PC-9 (cell line): Measurements from ENCODE around the gene CCDC24.

Experiments used
- EZH2 ChIP-seq: fragments of 200-600 bp; sonication (generic); IDR thresholded peaks from 2 replicates; pipeline ENCODE4 v1.8.0; 2017; ENCODE audit warnings: antibody characterized with exemption, low read depth
- TF ChIP-seq, protein P1 (sequence below): fragments of 200-600 bp; sonication (generic); conservative IDR thresholded peaks from 2 replicates; pipeline ENCODE4 v1.6.1; 2017; ENCODE audit warnings: mixed run types, antibody characterized with exemption, mild to moderate bottlenecking, moderate library complexity

DNA sequence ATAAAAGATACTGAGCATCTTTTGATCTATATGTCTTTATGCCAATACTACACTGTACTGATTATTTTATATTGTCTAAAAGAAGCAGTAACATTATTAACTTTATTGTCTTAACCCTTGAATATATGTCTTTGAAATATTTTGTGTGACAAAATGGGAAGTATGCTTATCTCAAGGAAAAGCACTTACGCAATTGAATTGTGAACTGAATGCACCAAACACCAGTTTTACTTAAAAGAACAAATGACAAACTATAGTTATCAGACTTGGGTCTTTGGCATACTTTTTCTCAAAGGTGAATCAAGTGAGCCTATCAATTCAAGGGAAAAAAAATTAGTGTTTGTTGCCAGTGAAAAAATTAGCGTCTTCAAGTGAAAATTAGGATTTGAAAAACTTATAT, 49.0 kb downstream of the CCDC24 start:
- TF ChIP-seq, protein P1, sequence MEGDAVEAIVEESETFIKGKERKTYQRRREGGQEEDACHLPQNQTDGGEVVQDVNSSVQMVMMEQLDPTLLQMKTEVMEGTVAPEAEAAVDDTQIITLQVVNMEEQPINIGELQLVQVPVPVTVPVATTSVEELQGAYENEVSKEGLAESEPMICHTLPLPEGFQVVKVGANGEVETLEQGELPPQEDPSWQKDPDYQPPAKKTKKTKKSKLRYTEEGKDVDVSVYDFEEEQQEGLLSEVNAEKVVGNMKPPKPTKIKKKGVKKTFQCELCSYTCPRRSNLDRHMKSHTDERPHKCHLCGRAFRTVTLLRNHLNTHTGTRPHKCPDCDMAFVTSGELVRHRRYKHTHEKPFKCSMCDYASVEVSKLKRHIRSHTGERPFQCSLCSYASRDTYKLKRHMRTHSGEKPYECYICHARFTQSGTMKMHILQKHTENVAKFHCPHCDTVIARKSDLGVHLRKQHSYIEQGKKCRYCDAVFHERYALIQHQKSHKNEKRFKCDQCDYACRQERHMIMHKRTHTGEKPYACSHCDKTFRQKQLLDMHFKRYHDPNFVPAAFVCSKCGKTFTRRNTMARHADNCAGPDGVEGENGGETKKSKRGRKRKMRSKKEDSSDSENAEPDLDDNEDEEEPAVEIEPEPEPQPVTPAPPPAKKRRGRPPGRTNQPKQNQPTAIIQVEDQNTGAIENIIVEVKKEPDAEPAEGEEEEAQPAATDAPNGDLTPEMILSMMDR, result no peak
- no peak for TF ChIP-seq EZH2
